ENCODE data around the gene FCHO2. TPM values are rescaled to one million over a fixed set of nuclear protein-coding genes. Genes with fewer than 3 reads are reported as not detected.

Gene FCHO2
- total RNA-seq, 1 donor from 2014 or later: 59.9 TPM

GRCh38 chr5:73027361-73027760, 71.5 kb downstream of the FCHO2 start:
- FAIRE-seq: no peak
- DNase-seq (ENCODE audit: low spot score in 2 of 2): no peak

- FAIRE-seq (no peak), DNase-seq (ENCODE audit: low spot score in 2 of 2) (no peak)
Observed at GRCh38 chr5:73027816-73028215, 72.0 kb downstream of the FCHO2 start.

- DNase-seq (ENCODE audit: low spot score in 2 of 2) (no peak), FAIRE-seq (no peak)
Observed at GRCh38 chr5:73028991-73029595, 73.3 kb downstream of the FCHO2 start.

GRCh38 chr5:73030531-73030930, 74.7 kb downstream of the FCHO2 start:
- DNase-seq (ENCODE audit: low spot score in 2 of 2) (no peak), FAIRE-seq (no peak)

- DNase-seq (ENCODE audit: low spot score in 2 of 2) (no peak), FAIRE-seq (no peak)
Observed at GRCh38 chr5:73030995-73031394, 75.2 kb downstream of the FCHO2 start.

GRCh38 chr5:73031839-73032238, 76.0 kb downstream of the FCHO2 start:
- FAIRE-seq (no peak), DNase-seq (ENCODE audit: low spot score in 2 of 2) (no peak)

- FAIRE-seq (no peak), DNase-seq (ENCODE audit: low spot score in 2 of 2) (no peak)
Observed at GRCh38 chr5:73032635-73033034, 76.8 kb downstream of the FCHO2 start.

- DNase-seq (ENCODE audit: low spot score in 2 of 2) (no peak), FAIRE-seq (no peak)
Observed at GRCh38 chr5:73037545-73037944, 81.7 kb downstream of the FCHO2 start.

GRCh38 chr5:73039082-73039481, 83.2 kb downstream of the FCHO2 start:
- peak in 1 of 2 donors; percentile 0 for DNase-seq (ENCODE audit: low spot score in 2 of 2)
- no peak for FAIRE-seq

- FAIRE-seq: no peak
- no peak for DNase-seq (ENCODE audit: low spot score in 2 of 2)
Observed at GRCh38 chr5:73042993-73043392, 87.2 kb downstream of the FCHO2 start.

- FAIRE-seq (no peak), DNase-seq (ENCODE audit: low spot score in 2 of 2) (no peak)
Observed at GRCh38 chr5:73044546-73044945, 88.7 kb downstream of the FCHO2 start.

- FAIRE-seq: no peak
- no peak for DNase-seq (ENCODE audit: low spot score in 2 of 2)
Observed at GRCh38 chr5:73045623-73046022, 89.8 kb downstream of the FCHO2 start.

GRCh38 chr5:73061593-73061992, 105.8 kb downstream of the FCHO2 start:
- DNase-seq (ENCODE audit: low spot score in 2 of 2) (no peak), FAIRE-seq (no peak)

- no peak for FAIRE-seq
- DNase-seq (ENCODE audit: low spot score in 2 of 2): no peak
Observed at GRCh38 chr5:73066466-73066865, 110.6 kb downstream of the FCHO2 start.

- no peak for DNase-seq (ENCODE audit: low spot score in 2 of 2)
- FAIRE-seq: no peak
Observed at GRCh38 chr5:73067213-73067612, 111.4 kb downstream of the FCHO2 start.

GRCh38 chr5:73081093-73081492, 125.3 kb downstream of the FCHO2 start:
- DNase-seq (ENCODE audit: low spot score in 2 of 2) (no peak), FAIRE-seq (no peak)

- DNase-seq (ENCODE audit: low spot score in 2 of 2) (no peak), FAIRE-seq (no peak)
Observed at GRCh38 chr5:73088026-73088425, 132.2 kb downstream of the FCHO2 start.

GRCh38 chr5:73093943-73094342, 138.1 kb downstream of the FCHO2 start:
- FAIRE-seq: no peak
- no peak for DNase-seq (ENCODE audit: low spot score in 2 of 2)

GRCh38 chr5:73094415-73094814, 138.6 kb downstream of the FCHO2 start:
- FAIRE-seq (no peak), DNase-seq (ENCODE audit: low spot score in 2 of 2) (no peak)

GRCh38 chr5:73095564-73096238, 139.9 kb downstream of the FCHO2 start:
- no peak for DNase-seq (ENCODE audit: low spot score in 2 of 2)

GRCh38 chr5:73096239-73096575, 140.4 kb downstream of the FCHO2 start:
- DNase-seq (ENCODE audit: low spot score in 2 of 2) (no peak), FAIRE-seq (no peak)

More at GRCh38 chr5:73095564-73096238, 139.9 kb downstream of the FCHO2 start:
- no peak for FAIRE-seq

GRCh38 chr5:73097740-73098139, 141.9 kb downstream of the FCHO2 start:
- DNase-seq (ENCODE audit: low spot score in 2 of 2) (no peak), FAIRE-seq (no peak)

GRCh38 chr5:73100109-73100508, 144.3 kb downstream of the FCHO2 start:
- FAIRE-seq (no peak), DNase-seq (ENCODE audit: low spot score in 2 of 2) (no peak)
